GM19328 (cell line): ENCODE data around the gene ZNF565.
"Not testable (repeated sequence)": the region's sequence is repeated elsewhere in the genome, so short reads cannot be mapped to it uniquely, and the experiment has no call there.

Experiments used
- ATAC-seq: cut with Tn5 transposase; IDR thresholded peaks from one replicate; pipeline ENCODE4 v1.9.1; 2021; ENCODE audit warnings: mild to moderate bottlenecking, moderate library complexity; ENCODE audit not compliant: unreplicated experiment

ZNF565 gene

GRCh38 chr19:36214386-36215275 is at the start of gene ZNF565, which contains the start of gene ZNF146:
Gene ZNF565, minus strand, starts transcription at chr19:36214665. Its CDS starts 12,680 bp downstream, at chr19:36201985.
Gene ZNF146, plus strand, starts transcription at chr19:36215106. Its CDS starts 21,335 bp downstream, at chr19:36236441.
- peak; percentile 81 for ATAC-seq

- no peak for ATAC-seq
Observed at GRCh38 chr19:36259211-36259610, 44.7 kb upstream of the ZNF565 start.

- ATAC-seq = no peak
Observed at GRCh38 chr19:36258028-36258875, 43.8 kb upstream of the ZNF565 start.

- no peak for ATAC-seq
Observed at GRCh38 chr19:36257520-36257876, 43.0 kb upstream of the ZNF565 start.

- no peak for ATAC-seq
Observed at GRCh38 chr19:36256853-36257519, 42.5 kb upstream of the ZNF565 start.

- no peak for ATAC-seq
Observed at GRCh38 chr19:36256064-36256463, 41.6 kb upstream of the ZNF565 start.

- ATAC-seq = no peak
Observed at GRCh38 chr19:36255316-36255715, 40.9 kb upstream of the ZNF565 start.

GRCh38 chr19:36254848-36255247 is 40.4 kb upstream of the ZNF565 start:
- no peak for ATAC-seq

GRCh38 chr19:36252047-36252446 is 37.6 kb upstream of the ZNF565 start:
- no peak for ATAC-seq

GRCh38 chr19:36246006-36246481 is 31.6 kb upstream of the ZNF565 start:
- ATAC-seq = no peak

GRCh38 chr19:36245210-36246005 is 30.9 kb upstream of the ZNF565 start:
- ATAC-seq = no peak

- no peak for ATAC-seq
Observed at GRCh38 chr19:36244066-36244465, 29.6 kb upstream of the ZNF565 start.

- ATAC-seq = no peak
Observed at GRCh38 chr19:36236946-36237310, 22.5 kb upstream of the ZNF565 start.

GRCh38 chr19:36236304-36236945 is 22.0 kb upstream of the ZNF565 start:
- no peak for ATAC-seq

GRCh38 chr19:36233626-36234025 is 19.2 kb upstream of the ZNF565 start:
- not testable (repeated sequence) for ATAC-seq

GRCh38 chr19:36225219-36225892 is 10.9 kb upstream of the ZNF565 start:
- no peak for ATAC-seq

GRCh38 chr19:36222503-36222902 is 8.0 kb upstream of the ZNF565 start:
- ATAC-seq = no peak

- ATAC-seq = no peak
Observed at GRCh38 chr19:36221474-36221873, 7.0 kb upstream of the ZNF565 start.
